ENCODE data around the gene SP140.

DNA sequence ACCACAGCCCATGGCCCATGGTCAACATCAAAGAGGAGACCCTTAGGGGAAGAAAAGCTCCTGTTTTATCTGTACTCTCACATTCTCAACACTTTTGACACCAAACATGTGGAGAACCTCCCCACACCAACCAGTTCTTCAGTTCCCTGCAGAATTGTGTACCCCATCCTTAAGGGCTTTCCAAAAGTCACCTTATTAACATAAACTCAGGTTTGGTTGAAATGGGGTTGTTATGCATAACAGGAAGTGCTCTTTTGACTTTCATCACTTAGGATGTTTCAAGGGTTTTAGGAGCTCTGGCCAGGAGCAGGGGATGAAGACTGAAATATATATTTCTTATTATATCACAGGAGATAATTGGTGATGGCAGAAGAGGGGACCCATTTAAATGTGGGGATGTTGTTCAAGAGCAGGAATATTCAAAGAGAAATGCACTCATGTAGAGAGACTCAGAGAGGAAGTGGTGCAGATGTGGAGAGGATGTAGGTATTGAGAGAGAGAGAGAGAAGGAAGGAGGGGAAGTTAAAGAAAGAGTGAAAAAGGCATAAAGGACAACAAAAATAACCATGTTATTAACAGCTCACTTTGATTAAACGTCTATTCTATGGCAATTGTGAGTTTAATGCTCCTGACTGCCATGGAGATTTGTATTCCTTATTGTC, 136.6 kb downstream of the SP140 start:
- TF ChIP-seq POLR2A (IDR thresholded peaks at IDR 0.05) = no peak
- TF ChIP-seq CTCF (IDR thresholded peaks at IDR 0.05) = no peak
- no peak for TF ChIP-seq EP300 (IDR thresholded peaks at IDR 0.05)

Measured in sigmoid colon (tissue), 4 donors.